Colonic mucosa (tissue), 4 donors: ENCODE results near the gene XPR1. TPM values are rescaled to one million over a fixed set of nuclear protein-coding genes. Genes with fewer than 3 reads are reported as not detected.
"Not testable (repeated sequence)": the region's sequence is repeated elsewhere in the genome, so short reads cannot be mapped to it uniquely, and the experiment has no call there.

ENCODE experiments used
- DNase-seq: peaks from one replicate; pipeline ENCODE4 v3.0.0-alpha.2; 2020
- H3K27ac ChIP-seq: fragments of 200-600 bp; one replicate; pipeline ENCODE4 v1.8.0; 2021
- H3K27me3 ChIP-seq: fragments of 200-600 bp; one replicate; pipeline ENCODE4 v1.8.0; 2021
- H3K36me3 ChIP-seq: fragments of 200-600 bp; one replicate; pipeline ENCODE4 v1.8.0; 2021
- H3K4me1 ChIP-seq: fragments of 200-600 bp; one replicate; pipeline ENCODE4 v1.8.0; 2021; ENCODE audit warnings: mild to moderate bottlenecking
- H3K4me3 ChIP-seq: fragments of 200-600 bp; one replicate; pipeline ENCODE4 v1.8.0; 2021
- H3K9ac ChIP-seq, 2 donors: one replicate each; pipeline ENCODE4 v1.7.0; 2013; ENCODE audit warnings: control low read depth in 2 of 2, low read depth in 2 of 2, low read length in 2 of 2
- H3K9me3 ChIP-seq: fragments of 200-600 bp; one replicate; pipeline ENCODE4 v1.8.0; 2021
- intact Hi-C: fragments of 100-400 bp; cut with DNase I; formaldehyde crosslinking; loops from one replicate; pipeline ENCODE4 v1.14.1; 2022
- total RNA-seq, 2 donors: library from RNA; stranded (reverse); fragmentation: NEBNext Ultra II Directional in 1 of 2; extraction: Animal tissue kit (Norgen Biotek cat#: 25700) in 1 of 2; gene quantifications; one replicate each; pipeline ENCODE4 v1.2.1, GENCODE V29; 2021
- TF ChIP-seq, protein P1 (sequence below): fragments of 200-600 bp; IDR thresholded peaks from one replicate; pipeline ENCODE4 v1.8.0; 2022; ENCODE audit warnings: antibody characterized with exemption, mild to moderate bottlenecking
- donor health status: healthy.
- donor health status: DM: no; HTN: no; CAD: no.
- donor health status: DM: no; HTN: no; CAD: no.

Gene XPR1
- total RNA-seq, 2 donors from 2014 or later = 20.5 to 25.8 TPM

GRCh38 chr1:180854001-180854400, 222.2 kb downstream of the XPR1 start:
- H3K4me1 ChIP-seq = no peaks in the 10 kb centered on the region
- H3K27ac ChIP-seq = no peak overlapping the region
- H3K9ac ChIP-seq = no peak overlapping the region
- H3K9me3 ChIP-seq = no peaks in the 10 kb centered on the region
- no peaks in the 10 kb centered on the region for H3K36me3 ChIP-seq
- TF ChIP-seq, protein P1, sequence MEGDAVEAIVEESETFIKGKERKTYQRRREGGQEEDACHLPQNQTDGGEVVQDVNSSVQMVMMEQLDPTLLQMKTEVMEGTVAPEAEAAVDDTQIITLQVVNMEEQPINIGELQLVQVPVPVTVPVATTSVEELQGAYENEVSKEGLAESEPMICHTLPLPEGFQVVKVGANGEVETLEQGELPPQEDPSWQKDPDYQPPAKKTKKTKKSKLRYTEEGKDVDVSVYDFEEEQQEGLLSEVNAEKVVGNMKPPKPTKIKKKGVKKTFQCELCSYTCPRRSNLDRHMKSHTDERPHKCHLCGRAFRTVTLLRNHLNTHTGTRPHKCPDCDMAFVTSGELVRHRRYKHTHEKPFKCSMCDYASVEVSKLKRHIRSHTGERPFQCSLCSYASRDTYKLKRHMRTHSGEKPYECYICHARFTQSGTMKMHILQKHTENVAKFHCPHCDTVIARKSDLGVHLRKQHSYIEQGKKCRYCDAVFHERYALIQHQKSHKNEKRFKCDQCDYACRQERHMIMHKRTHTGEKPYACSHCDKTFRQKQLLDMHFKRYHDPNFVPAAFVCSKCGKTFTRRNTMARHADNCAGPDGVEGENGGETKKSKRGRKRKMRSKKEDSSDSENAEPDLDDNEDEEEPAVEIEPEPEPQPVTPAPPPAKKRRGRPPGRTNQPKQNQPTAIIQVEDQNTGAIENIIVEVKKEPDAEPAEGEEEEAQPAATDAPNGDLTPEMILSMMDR = no peak
- no peak overlapping the region for H3K4me3 ChIP-seq
- DNase-seq = no peak
- no peaks in the 10 kb centered on the region for H3K27me3 ChIP-seq
- intact Hi-C loops = no loop called here

GRCh38 chr1:180854456-180854855, 222.6 kb downstream of the XPR1 start:
- Histone ChIP-seq H3K9me3 (no peaks in the 10 kb centered on the region), H3K4me1 (no peaks in the 10 kb centered on the region), H3K27me3 (no peaks in the 10 kb centered on the region), H3K4me3 (no peak overlapping the region), H3K27ac (no peak overlapping the region), H3K9ac (no peak overlapping the region), H3K36me3 (no peaks in the 10 kb centered on the region)
- TF ChIP-seq, protein P1 = no peak
- DNase-seq = no peak
- intact Hi-C loops = no loop called here

- H3K27ac ChIP-seq, H3K36me3 ChIP-seq, H3K27me3 ChIP-seq, H3K4me1 ChIP-seq, intact Hi-C loops, H3K4me3 ChIP-seq, H3K9me3 ChIP-seq, H3K9ac ChIP-seq, DNase-seq: not testable (repeated sequence)
Observed at GRCh38 chr1:180857947-180858725, 226.3 kb downstream of the XPR1 start.

- Histone ChIP-seq H3K9me3 (no peaks in the 10 kb centered on the region), H3K4me1 (no peaks in the 10 kb centered on the region), H3K27ac (no peak overlapping the region), H3K36me3 (no peaks in the 10 kb centered on the region), H3K27me3 (no peaks in the 10 kb centered on the region), H3K4me3 (no peak overlapping the region), H3K9ac (no peak overlapping the region)
- intact Hi-C loops = no loop called here
- TF ChIP-seq, protein P1 = no peak
- DNase-seq = no peak
Observed at GRCh38 chr1:180859306-180859705, 227.5 kb downstream of the XPR1 start.

DNA sequence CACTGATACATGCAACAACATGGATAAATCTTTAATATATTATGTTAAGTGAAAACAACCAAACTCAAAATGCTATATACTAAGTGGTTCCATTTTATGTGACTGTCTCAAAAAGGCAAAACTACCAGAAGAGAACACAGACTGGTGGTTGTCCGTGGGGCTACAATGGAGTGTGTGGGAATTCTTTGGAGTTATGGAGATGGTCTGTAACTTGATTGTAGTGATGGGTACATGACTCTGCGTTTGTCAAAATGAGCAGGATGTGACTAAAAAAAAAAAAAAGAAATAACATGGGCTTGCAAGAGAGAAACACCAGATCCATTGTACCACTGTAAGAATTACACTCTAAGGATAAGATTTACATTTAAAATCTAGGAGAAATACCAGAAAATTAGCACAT, 228.7 kb downstream of the XPR1 start:
- no peaks in the 10 kb centered on the region for H3K4me1 ChIP-seq
- TF ChIP-seq, protein P1 = no peak
- H3K27me3 ChIP-seq = no peaks in the 10 kb centered on the region
- intact Hi-C loops = loop anchor here (5.0 to 10.0 kb wide), 3 partner anchors 226 to 343 kb away; partner anchors contain the start of gene XPR1
- H3K27ac ChIP-seq = no peak overlapping the region
- no peak for DNase-seq
- no peaks in the 10 kb centered on the region for H3K36me3 ChIP-seq
- no peak overlapping the region for H3K4me3 ChIP-seq
- H3K9me3 ChIP-seq = no peaks in the 10 kb centered on the region
- H3K9ac ChIP-seq = no peak overlapping the region

- intact Hi-C loops = loop anchor here (5.0 to 10.0 kb wide), 3 partner anchors 228 to 345 kb away; partner anchors contain the start of gene XPR1
- no peaks in the 10 kb centered on the region for H3K9me3 ChIP-seq
- H3K27ac ChIP-seq = no peak overlapping the region
Observed at GRCh38 chr1:180862305-180862704, 230.5 kb downstream of the XPR1 start.

More at GRCh38 chr1:180862305-180862704, 230.5 kb downstream of the XPR1 start:
- Histone ChIP-seq H3K4me3 (no peak overlapping the region), H3K36me3 (no peaks in the 10 kb centered on the region), H3K9ac (no peak overlapping the region), H3K4me1 (no peaks in the 10 kb centered on the region), H3K27me3 (no peaks in the 10 kb centered on the region)
- DNase-seq = no peak
- TF ChIP-seq, protein P1 = no peak
